ENCODE data around the gene NAV2. TPM values are rescaled to one million over a fixed set of nuclear protein-coding genes. Genes with fewer than 3 reads are reported as not detected.

Gene NAV2
- total and polyA plus RNA-seq, 11 donors: 7.6 to 46.5 (median 20.2) TPM

- TF ChIP-seq CTCF (IDR thresholded peaks at IDR 0.05) (peak in 11 of 12 donors; percentile 22 to 57 (median 47)), POLR2A (IDR thresholded peaks at IDR 0.05) (no peak)
- no peaks in the 10 kb centered on the region for H3K9me3 ChIP-seq
- H3K27me3 ChIP-seq: no peaks in the 10 kb centered on the region
- no peak for DNase-seq
- H3K27ac ChIP-seq: peak overlapping the region in 10 of 12 donors; percentile 16 to 66 (median 39)
- WGBS, 4 donors: 39 to 64% (median 56%) methylated on average over 2 of the region's 2 CpGs
- ATAC-seq: peak; percentile 59 to 77 (median 72)
- intact Hi-C loops (cut with DNase I): loop anchor here (2.0 to 10.0 kb wide), 10 partner anchors 38 to 401 kb away; no protein-coding TSS in a partner anchor
- peaks cover 0 to 22% (median 12%) of the 10 kb centered on the region in 9 donors for H3K36me3 ChIP-seq
- H3K4me1 ChIP-seq: peaks cover 5 to 66% (median 37%) of the 10 kb centered on the region in 12 donors
- no peak overlapping the region for H3K4me3 ChIP-seq
These were observed 241.3 kb downstream of the NAV2 start for GRCh38 chr11:19953909-19954308.

GRCh38 chr11:19954899-19955298 lies 242.3 kb downstream of the NAV2 start:
- Histone ChIP-seq H3K9me3 (no peaks in the 10 kb centered on the region), H3K36me3 (peaks cover 0 to 12% (median 4%) of the 10 kb centered on the region in 9 donors), H3K27me3 (no peaks in the 10 kb centered on the region), H3K4me3 (no peak overlapping the region), H3K4me1 (peaks cover 5 to 66% (median 37%) of the 10 kb centered on the region in 12 donors), H3K27ac (peak overlapping the region in 3 of 12 donors; percentile 17 to 61 (median 44))
- DNase-seq: no peak
- no peak for ATAC-seq
- no peak for TF ChIP-seq POLR2A (IDR thresholded peaks at IDR 0.05)
- intact Hi-C loops (cut with DNase I): loop anchor here (5.0 to 10.0 kb wide), 7 partner anchors 37 to 400 kb away; no protein-coding TSS in a partner anchor

GRCh38 chr11:19955660-19956059 lies 243.0 kb downstream of the NAV2 start:
- Histone ChIP-seq H3K27ac (peak overlapping the region in 8 of 12 donors; percentile 17 to 61 (median 34)), H3K9me3 (no peaks in the 10 kb centered on the region), H3K36me3 (peaks cover 0 to 4% (median 0%) of the 10 kb centered on the region in 9 donors), H3K27me3 (no peaks in the 10 kb centered on the region), H3K4me3 (no peak overlapping the region), H3K4me1 (peaks cover 5 to 66% (median 37%) of the 10 kb centered on the region in 12 donors)
- 47 to 59% (median 50%) methylated on average over 7 of the region's 7 CpGs for WGBS, 4 donors
- intact Hi-C loops (cut with DNase I): loop anchor here in 5 of 10 donors (10.0 kb wide), 2 partner anchors 89 to 399 kb away; no protein-coding TSS in a partner anchor
- peak in 2 of 4 donors; percentile 35 to 62 for ATAC-seq
- TF ChIP-seq CTCF (IDR thresholded peaks at IDR 0.05) (no peak), POLR2A (IDR thresholded peaks at IDR 0.05) (no peak)
- no peak for DNase-seq

GRCh38 chr11:19956228-19956627 lies 243.6 kb downstream of the NAV2 start:
- Histone ChIP-seq H3K36me3 (no peaks in the 10 kb centered on the region), H3K4me3 (no peak overlapping the region), H3K9me3 (no peaks in the 10 kb centered on the region), H3K4me1 (peaks cover 5 to 66% (median 37%) of the 10 kb centered on the region in 12 donors), H3K27me3 (no peaks in the 10 kb centered on the region), H3K27ac (peak overlapping the region in 3 of 12 donors; percentile 25 to 61 (median 39))
- intact Hi-C loops (cut with DNase I): loop anchor here in 5 of 10 donors (10.0 kb wide), 2 partner anchors 89 to 399 kb away; no protein-coding TSS in a partner anchor
- 56 to 74% (median 64%) methylated on average over 3 to 4 of the region's 4 CpGs for WGBS, 4 donors
- DNase-seq: no peak
- TF ChIP-seq POLR2A (IDR thresholded peaks at IDR 0.05) (no peak), CTCF (IDR thresholded peaks at IDR 0.05) (no peak)
- ATAC-seq: peak in 1 of 4 donors; percentile 2
